ENCODE measurements around the gene EID2.
A peak's percentile ranks its signal among the peaks of the same experiment; 100 is the strongest.

EID2 gene

DNA sequence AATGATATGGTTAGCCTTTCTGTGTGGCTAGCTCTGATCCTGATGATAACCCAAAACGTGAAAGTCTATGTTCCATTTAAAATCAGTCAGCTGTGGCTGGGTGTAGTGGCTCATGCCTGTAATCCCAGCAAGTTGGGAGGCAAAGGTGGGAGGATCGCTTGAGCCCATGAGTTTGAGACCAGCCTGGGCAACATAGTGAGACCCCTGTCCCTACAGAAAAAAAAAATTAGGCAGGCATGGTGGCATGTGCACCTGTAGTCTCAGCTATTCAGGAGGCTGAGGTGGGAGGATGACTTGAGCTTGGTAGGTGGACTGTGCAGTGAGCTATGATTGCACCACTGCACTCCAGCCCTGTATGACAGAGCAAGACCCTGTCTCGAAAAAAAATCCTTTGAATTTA is 6.2 kb downstream of the EID2 start:
- no peak for DNase-seq (ENCODE audit: low read depth)

DNA sequence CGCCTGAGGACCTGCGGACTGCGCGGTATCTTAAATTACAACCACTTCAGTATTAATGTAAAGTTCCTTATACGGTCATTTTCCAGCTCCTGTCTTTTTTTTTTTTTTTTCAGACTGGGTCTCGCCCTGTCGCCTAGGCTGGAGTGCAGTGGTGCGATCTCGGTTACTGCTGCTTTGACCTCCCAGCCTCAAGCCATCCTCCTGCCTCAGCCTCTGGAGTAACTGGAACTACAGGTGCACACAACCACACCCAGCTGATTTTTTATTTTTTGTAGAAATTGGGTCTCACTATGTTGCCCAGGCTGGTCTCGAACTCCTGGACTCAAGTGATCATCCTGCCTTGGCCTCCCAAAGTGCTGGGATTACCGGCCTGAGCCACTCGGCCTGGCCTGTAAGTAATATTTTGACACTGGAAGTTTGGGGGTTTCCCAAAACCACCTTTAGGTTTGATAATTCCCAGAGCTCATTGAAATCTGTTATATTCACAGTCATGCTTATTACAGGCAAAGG is 6.9 kb downstream of the EID2 start:
- DNase-seq (ENCODE audit: low read depth), result no peak

DNA sequence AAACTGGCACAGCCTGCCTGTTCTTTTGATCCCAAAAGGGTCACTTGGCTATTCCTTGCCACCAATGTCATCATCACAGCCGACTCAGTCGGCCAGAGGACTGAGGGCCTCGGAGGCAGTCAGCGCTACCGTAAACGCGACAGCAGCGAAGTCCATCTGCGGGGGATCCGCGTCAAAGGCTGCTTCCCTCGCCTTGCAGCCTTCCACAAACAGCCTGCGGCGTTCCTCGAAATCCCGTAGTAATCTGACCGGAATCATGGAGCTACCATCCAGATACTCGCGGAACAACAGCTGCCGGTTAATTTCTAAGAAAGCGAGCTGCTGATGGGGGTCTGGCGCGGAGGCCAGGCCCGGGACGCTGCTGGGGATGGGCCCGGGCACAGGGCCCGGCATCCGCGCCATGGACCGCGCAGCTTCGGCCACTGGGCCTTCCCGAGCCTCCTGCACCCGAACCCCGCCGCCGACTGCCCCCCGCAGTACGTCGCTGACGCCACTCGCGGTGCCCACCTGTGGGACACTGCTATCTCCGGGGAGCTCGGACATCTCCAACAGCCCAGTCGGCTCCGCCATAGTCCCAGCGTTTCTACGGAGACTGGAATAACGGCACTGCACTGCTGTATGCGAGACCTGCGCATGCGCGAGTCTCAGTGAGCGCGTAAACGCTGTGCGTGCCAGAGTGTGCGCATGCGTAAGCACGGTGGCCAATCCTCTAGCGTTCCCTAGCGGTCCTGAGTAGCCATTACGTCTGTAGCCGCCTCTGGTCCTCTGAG is 7.5 kb downstream of the EID2 start, which contains the start of gene EID2B:
TSS of gene EID2B (minus strand) at position 620 of the 770 bp plus-strand sequence. CDS start at position 570, 50 bp downstream.
- peak; percentile 91 for DNase-seq (ENCODE audit: low read depth)

DNA sequence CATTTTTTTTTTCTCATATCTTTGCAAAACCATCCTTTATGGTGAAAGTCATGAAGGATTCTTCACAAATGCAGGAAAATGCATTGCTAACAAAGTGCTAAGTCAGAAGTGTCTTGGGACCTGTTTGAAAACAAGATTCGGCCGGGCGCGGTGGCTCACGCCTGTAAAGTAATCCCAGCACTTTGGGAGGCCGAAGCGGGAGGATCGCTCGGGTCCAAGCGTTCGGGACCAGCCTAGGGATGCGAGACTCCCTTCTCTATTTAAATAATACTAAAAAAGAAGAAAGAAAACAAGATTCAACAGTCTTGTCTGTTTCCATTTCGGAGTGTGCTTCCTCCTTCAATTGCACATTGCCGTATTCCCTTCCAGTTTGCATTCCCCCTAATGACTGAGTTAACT is 8.1 kb downstream of the EID2 start:
- DNase-seq (ENCODE audit: low read depth), result peak; percentile 9

DNA sequence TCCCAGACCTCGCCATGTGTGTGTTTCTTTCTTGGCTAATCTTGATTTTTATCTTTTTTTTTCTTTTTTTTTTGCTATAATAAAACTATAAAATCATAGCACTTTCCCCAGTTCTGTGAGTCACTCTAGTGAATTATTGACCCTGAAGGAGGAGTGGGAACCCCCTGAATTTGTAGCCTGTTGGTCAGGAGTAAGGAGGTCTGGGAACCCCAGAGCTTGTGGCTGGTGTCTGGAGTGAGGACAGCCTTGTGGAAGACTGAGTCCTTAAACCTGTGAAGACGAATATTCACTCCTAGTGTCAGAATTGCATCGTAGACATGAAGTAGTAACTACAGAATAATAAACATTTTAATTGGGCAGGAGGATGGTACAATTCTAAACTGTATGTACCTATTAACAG is 14.8 kb downstream of the EID2 start:
- no peak for DNase-seq (ENCODE audit: low read depth)

DNA sequence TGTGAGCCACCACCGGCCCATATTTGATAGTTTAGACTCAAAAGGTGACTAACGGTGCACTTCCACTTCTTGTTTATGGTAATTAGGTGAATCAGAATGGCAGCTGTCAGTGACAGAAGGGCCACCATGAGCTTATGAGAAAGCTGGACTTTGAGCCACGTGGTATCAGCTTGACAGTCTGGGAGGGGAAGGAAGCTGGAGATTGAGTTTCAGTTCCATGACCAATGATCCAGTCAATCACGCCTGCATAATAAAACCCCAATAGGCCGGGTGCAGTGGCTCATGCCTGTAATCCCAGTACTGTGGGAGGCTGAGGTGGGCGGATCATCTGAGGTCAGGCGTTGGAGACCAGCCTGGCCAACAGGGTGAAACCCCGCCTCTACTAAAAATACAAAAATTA is 15.5 kb downstream of the EID2 start:
- no peak for DNase-seq (ENCODE audit: low read depth)

DNA sequence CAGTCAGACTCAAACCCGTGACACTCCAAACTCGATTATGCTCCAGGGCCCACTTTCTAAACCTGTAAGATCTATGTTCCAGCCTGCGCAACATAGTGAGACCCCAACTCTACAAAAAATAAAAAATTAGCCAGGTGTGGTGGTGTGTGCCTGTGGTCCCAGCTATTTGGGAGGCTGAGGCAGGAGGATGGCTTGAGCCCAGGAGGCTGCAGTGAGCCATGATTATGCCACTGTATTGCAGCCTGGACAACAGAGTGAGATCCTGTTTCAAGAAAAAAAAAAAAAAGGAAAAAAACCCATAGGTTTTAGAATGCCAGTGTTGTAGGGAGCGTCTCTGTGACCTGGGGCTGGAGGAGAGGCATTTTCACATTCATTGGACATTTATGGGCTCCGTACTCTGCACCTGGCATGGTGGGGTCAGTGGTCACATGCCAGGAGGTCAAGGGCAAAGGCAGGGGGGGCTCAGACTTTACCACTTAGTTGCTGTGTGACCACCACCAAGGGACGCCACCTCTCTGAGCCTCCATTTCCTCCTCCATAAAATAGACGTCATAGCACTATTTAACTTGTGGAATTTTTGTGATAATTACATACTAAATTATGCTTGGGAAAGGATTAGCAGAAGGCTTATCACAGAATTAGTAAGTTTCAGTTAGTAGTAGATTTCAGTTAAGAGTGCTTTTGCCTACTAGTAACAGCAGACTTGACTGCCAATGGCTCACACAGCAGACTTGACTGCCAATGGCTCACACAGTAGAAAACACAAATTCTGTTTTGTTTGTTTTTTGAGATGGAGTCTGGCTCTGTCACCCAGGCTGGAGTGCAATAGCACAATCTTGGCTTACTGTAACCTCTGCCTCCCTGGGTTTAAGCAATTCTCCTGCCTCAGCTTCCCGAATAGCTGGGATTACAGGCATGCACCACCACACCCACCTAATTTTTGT is 19.1 kb downstream of the EID2 start:
- DNase-seq (ENCODE audit: low read depth), result no peak

DNA sequence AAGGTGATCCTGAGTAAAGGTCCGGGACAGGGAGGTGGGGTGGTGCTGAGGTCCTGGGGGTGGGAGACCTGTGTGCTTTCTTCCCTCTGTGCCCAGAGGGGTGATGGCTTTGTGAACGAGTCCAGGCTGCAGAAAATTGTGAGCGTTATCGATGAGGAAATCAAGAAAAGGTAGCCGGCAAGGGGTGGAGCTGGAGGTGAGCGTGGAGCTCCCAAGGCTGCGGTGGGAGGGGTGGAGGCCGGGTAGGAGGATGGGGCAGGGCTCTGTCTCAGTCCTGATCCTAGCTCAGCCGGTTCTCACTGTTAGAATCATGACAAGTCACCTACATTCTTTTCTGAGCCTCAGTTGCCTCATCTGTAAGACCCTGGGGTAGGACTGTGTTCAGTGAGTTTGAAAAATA is 21.0 kb downstream of the EID2 start:
- DNase-seq (ENCODE audit: low read depth), result no peak

DNA sequence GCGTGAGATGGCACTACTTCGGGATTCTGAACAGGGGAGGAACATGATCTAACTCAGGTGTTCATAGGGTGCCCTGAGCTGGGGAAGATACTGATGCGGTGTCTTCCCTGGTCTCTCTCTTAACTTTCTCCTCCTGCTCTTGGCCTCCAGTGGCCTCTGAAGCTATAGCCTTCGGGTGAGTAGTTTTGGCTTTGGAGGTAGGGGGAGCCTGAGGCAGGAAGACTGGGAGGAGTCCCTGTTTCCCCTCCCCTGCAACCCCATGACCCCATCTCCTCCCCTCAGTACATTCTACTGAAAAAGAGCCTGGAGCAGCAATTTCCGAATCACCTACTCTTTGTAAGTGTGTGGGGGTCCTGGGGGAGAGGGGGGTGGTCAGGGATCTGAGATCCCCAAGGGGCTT is 21.5 kb downstream of the EID2 start:
- DNase-seq (ENCODE audit: low read depth), result no peak

DNA sequence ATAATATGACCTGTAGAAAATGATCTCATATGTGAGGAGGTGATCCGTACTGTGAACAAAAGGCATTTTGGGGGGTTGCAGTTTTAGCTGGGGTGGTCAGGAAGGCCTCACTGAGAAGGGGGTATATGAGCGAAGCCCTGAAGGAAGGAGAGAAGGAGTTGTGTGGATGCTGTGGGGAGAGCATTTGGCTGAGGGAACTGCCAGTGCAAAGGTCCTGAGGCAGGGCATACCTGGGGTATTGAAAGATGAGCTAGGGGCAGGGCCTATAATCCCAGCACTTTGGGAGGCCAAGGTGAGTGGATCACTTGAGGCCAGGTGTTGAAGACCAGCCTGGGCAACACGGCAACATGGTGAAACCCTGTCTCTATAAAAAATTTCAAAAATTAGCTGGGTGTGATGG is 22.5 kb downstream of the EID2 start:
- DNase-seq (ENCODE audit: low read depth), result no peak

DNA sequence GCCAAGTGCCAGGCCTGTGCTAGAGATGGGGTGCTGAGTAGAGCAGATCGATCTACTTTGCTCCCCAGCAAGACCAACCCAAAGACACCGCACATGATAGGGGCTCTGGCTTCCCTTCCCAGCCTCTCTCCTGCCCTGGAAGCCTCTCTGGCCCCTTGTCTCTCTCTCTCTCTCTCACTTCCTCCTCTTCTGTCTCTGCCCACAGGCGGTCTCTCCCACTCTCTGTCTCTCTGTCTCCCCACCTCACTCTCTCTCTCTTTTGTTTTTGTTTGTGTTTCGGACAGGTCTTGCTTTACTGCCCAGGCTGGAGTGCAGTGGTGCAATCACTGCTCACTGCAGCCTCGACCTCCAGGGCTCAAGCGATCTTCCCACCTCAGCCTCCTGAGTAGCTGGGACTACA is 23.7 kb downstream of the EID2 start:
- DNase-seq (ENCODE audit: low read depth), result no peak

DNA sequence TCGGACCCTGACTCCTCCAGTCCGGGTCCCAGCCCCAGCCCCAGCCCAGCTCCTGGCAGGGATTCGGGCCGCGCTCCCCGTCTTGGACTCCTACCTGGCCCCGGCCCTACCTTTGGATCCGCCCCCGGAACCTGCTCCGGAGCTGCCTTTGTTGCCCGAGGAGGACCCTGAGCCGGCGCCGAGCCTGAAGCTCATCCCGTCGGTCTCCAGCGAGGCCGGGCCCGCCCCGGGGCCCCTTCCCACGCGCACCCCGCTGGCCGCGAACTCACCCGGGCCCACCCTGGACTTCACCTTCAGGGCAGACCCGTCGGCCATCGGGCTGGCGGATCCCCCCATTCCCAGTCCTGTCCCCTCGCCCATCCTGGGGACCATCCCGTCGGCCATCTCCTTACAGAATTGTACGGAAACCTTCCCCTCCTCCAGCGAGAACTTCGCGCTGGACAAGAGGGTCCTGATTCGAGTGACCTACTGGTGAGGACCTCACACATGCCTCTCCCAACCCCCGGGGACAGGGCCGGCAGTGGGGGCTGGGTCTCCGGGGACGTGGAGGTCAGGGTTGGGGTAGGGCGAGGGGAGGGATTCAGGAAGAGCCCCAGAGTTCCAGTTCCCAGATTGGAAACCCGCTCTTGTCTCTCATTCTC is 24.3 kb downstream of the EID2 start:
- DNase-seq (ENCODE audit: low read depth), result no peak

DNA sequence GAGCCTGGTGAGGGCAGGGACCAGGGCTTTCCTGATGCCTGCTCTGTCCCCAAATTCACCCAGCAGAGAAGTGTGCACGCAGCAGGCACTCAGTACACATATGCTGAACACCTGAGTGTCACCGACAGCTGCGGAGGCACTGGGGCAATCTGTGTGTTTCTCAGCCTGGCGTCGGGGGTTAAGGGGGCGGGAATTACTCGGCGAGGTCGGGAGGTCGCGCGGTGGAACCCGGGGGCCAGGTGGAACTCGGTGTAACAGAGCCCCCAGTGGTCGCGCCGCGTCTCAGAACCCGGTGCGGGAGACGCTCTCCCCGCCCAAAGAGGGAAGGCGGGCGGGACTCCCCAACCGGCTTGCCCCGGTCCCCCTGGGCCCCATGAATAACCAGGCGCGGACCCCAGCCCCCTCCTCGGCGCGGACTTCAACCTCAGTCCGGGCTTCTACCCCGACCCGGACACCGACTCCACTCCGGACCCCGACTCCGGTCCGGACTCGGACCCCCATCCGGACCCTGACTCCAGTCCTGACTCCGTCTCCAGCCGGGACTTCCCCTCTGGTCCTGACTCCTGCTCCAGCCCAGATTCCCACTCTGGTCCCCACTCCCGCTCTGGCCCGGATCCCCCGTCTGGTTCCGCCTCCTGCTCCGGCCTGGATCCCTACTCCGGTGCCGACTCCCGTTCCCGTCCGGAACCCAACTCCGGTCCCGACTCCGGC is 25.0 kb downstream of the EID2 start, which contains the start of gene SELENOV:
TSS of gene SELENOV (plus strand) at position 300 of the 711 bp plus-strand sequence. CDS start at position 374, 74 bp downstream.
- no peak for DNase-seq (ENCODE audit: low read depth)

DNA sequence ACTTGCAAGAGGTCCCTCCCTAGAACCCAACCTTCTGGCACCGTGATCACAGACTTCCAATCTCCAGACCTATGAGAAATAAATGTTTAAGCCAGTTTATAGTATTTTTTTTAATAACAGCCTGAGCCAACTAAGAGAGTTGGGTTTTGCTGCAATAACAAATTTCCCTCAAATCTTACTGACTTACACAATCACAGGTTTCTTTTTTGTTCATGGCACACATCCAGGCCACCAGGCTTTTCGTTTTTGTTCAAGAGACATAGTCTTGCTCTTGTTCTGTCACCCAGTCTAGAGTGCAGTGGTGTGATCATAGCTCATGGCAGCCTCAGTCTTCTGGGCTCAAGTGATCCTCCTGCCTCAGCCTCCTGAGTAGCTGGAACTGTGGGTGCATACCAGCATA is 27.0 kb downstream of the EID2 start:
- no peak for DNase-seq (ENCODE audit: low read depth)

DNA sequence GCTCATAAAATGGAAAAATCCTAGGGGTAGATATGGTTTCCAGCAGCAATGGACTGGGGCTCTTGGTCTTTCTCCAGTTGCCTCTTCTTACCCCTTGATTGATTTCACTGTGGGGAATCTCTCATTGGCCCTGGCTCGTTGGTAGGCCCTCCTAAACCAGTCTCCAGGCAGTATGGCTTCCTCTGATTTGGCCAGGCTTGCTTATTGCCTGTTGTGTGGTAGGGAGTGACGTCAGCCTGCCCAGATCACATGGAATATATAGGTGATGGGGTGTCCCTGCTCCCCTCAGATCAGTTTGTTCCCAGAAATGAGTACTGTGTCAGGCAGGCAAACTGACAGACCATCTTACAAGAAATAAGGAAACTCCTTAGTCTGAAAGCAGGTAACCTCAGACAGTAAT is 30.7 kb downstream of the EID2 start:
- DNase-seq (ENCODE audit: low read depth), result no peak

DNA sequence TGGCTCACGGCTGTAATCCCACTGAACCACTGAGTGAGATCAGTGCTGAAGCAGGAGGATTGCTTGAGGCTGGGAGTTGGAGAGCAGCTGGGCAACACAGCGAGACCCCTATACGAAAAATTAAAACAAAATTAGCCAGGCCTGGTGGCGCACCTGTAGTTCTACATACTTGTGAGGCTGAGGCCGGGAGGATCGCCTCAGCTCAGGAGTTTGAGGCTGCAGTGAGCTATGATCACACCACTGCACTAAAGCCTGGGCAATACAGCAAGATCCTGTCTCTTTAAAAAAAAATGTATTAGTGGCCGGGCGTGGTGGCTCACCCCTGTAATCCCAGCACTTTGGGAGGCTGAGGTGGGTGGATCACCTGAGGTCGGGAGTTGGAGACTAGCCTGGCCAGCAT is 31.3 kb downstream of the EID2 start:
- DNase-seq (ENCODE audit: low read depth), result no peak

DNA sequence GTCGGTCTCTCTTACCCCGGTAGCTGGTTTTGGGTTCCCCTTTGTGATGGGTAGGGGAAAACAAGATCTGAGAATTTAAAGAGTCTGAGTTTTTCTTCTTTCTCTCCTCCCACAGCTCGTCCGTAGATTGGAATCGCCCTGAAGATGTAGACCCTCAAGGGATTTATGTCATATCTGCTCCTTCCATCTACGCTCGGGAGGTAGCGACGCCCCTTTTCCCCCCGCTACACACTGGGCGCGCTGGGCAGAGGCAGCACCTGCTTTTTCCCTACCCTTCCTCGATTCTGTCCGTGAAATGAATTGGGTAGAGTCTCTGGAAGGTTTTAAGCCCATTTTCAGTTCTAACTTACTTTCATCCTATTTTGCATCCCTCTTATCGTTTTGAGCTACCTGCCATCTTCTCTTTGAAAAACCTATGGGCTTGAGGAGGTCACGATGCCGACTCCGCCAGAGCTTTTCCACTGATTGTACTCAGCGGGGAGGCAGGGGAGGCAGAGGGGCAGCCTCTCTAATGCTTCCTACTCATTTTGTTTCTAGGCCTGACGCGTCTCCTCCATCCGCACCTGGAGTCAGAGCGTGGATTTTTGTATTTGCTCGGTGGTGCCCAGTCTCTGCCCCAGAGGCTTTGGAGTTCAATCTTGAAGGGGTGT is 32.1 kb downstream of the EID2 start:
- DNase-seq (ENCODE audit: low read depth), result no peak

DNA sequence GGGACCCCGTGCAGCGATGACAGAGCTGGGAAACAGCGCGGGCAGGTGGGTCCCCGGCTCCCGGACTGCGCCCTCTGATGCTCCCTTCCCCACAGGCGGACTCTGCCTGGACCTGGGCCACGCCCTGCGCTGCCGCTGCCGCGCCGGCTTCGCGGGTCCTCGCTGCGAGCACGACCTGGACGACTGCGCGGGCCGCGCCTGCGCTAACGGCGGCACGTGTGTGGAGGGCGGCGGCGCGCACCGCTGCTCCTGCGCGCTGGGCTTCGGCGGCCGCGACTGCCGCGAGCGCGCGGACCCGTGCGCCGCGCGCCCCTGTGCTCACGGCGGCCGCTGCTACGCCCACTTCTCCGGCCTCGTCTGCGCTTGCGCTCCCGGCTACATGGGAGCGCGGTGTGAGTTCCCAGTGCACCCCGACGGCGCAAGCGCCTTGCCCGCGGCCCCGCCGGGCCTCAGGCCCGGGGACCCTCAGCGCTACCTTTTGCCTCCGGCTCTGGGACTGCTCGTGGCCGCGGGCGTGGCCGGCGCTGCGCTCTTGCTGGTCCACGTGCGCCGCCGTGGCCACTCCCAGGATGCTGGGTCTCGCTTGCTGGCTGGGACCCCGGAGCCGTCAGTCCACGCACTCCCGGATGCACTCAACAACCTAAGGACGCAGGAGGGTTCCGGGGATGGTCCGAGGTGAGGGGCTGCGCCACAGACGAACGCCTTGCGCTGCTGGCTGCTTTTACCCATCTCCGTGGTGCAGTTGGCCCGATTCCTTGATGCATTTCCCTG is 32.8 kb downstream of the EID2 start:
- DNase-seq (ENCODE audit: low read depth), result peak; percentile 80

DNA sequence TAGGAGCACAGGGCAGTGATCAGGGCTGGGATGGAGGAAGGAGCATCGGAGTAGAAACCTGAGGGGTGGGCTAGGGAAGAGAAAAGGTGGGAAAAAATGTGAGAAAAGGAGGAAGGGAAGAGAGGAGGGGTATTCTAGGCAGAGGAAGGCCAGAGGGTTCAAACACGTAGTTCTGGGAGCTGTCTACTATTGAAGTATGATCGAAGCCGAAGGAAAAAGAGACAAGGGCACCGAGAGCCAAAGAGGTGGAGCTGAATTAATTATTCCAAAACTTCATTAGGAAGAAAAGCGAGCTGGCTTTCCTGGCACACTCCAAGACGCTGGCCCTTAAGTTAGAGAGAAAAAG is 33.4 kb downstream of the EID2 start:
- no peak for DNase-seq (ENCODE audit: low read depth)

DNA sequence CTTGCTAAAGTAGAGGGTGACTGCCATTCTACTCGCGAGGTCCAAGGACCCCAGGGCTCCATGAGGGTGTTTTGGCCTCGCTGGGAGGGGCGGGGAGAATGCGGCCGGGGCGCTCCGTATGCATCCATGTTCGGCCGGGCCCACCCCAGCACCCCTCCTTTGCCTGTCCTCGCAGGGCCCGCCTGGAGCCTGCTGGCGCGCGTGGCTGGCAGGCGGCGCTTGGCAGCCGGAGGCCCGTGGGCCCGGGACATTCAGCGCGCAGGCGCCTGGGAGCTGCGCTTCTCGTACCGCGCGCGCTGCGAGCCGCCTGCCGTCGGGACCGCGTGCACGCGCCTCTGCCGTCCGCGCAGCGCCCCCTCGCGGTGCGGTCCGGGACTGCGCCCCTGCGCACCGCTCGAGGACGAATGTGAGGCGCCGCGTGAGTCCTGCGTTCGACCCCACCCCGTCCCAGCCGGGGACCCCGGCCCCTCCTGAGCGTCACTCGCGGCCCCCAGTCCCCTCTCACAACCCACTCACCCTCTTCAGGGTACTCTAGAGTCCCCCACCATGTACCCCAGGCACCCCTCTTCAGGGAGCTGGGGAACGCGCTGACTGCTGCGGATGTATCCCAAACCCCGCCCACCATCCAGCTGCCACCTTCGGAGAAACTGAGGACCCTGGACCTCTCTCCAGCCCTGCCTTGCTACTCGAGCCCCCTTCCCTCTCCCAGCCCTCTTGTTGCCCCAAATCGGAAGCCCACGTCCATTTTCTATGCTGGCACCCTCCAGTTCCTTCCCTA is 37.1 kb downstream of the EID2 start:
- peak; percentile 74 for DNase-seq (ENCODE audit: low read depth)
